HL-60 (cell line): ENCODE measurements around the gene ABCB6.

Experiments used
- CTCF ChIP-seq: IDR thresholded peaks from one replicate; pipeline ENCODE4 v1.5.1; 2011; ENCODE audit warnings: low read length, control low read depth, inconsistent platforms; ENCODE audit not compliant: insufficient read depth
- GABPA ChIP-seq: IDR thresholded peaks from 2 replicates; pipeline ENCODE4 v1.6.1; 2012; ENCODE audit warnings: low read depth
- POLR2AphosphoS5 ChIP-seq: IDR thresholded peaks from 2 replicates; pipeline ENCODE4 v1.6.1; 2012; ENCODE audit warnings: low read depth

- TF ChIP-seq CTCF (no peak), POLR2AphosphoS5 (no peak), GABPA (no peak)
Observed at GRCh38 chr2:219179601-219180465, 38.9 kb downstream of the ABCB6 start.
